SU-DHL-6 (cell line): ENCODE data around the gene BRIP1.

Experiments used
- H2AFZ ChIP-seq: fragments of 200-600 bp; sonication (generic); 2 replicates; pipeline ENCODE4 v1.6.1; 2014; ENCODE audit warnings: low read depth, mild to moderate bottlenecking, moderate library complexity, mixed read lengths, antibody characterized with exemption, low read length; ENCODE audit not compliant: severe bottlenecking
- H3F3A ChIP-seq: fragments of 200-600 bp; shearing (Covaris generic); 2 replicates; pipeline ENCODE4 v1.6.0; 2016; ENCODE audit warnings: antibody characterized with exemption, mild to moderate bottlenecking; ENCODE audit not compliant: insufficient read depth
- H3K27ac ChIP-seq: fragments of 200-600 bp; sonication (generic); 2 replicates; pipeline ENCODE4 v1.5.1; 2016; ENCODE audit warnings: low read depth, mild to moderate bottlenecking, low read length, moderate library complexity, mixed read lengths
- H3K27me3 ChIP-seq: fragments of 200-600 bp; sonication (generic), shearing (Covaris generic); 2 replicates; pipeline ENCODE4 v1.6.0; 2014; ENCODE audit warnings: mild to moderate bottlenecking, low read length
- H3K36me3 ChIP-seq: fragments of 200-600 bp; sonication (generic); 2 replicates; pipeline ENCODE4 v1.6.1; 2014; ENCODE audit warnings: mild to moderate bottlenecking, low read length, mixed read lengths
- H3K4me2 ChIP-seq: fragments of 300-600, 200-600 bp; shearing (Covaris generic), sonication (generic); 2 replicates; pipeline ENCODE4 v1.6.0; 2014; ENCODE audit warnings: low read length, low read depth, mild to moderate bottlenecking; ENCODE audit not compliant: poor library complexity, severe bottlenecking
- H3K4me3 ChIP-seq: fragments of 200-600 bp; sonication (generic); 2 replicates; pipeline ENCODE4 v1.5.1; 2014; ENCODE audit warnings: antibody characterized with exemption, low read length, mild to moderate bottlenecking, mixed read lengths; ENCODE audit not compliant: insufficient read depth, poor library complexity, severe bottlenecking
- H3K79me2 ChIP-seq: fragments of 200-600 bp; sonication (generic); 2 replicates; pipeline ENCODE4 v1.6.1; 2014; ENCODE audit warnings: mild to moderate bottlenecking, low read length, moderate library complexity; ENCODE audit not compliant: insufficient read depth
- H3K9ac ChIP-seq: fragments of 200-600 bp; sonication (generic); 2 replicates; pipeline ENCODE4 v1.7.0; 2014; ENCODE audit warnings: mild to moderate bottlenecking, low read length
- H3K9me2 ChIP-seq: fragments of 200-600 bp; sonication (generic); replicated peaks from 2 replicates; pipeline ENCODE4 v1.6.1; 2014; ENCODE audit warnings: low read length; ENCODE audit not compliant: insufficient read depth
- H3K9me3 ChIP-seq: fragments of 200-600 bp; sonication (generic); 2 replicates; pipeline ENCODE4 v1.6.1; 2014; ENCODE audit warnings: low read length, mixed read lengths; ENCODE audit not compliant: insufficient read depth
- H4K20me1 ChIP-seq: fragments of 200-600 bp; sonication (generic); 2 replicates; pipeline ENCODE4 v1.6.1; 2014; ENCODE audit warnings: low read depth, mild to moderate bottlenecking, antibody characterized with exemption, low read length, moderate library complexity, mixed read lengths
- CTCF ChIP-seq: fragments of 200-600 bp; sonication (generic); IDR thresholded peaks from one replicate; pipeline ENCODE4 v1.5.1; 2017; ENCODE audit warnings: antibody characterized with exemption, mild to moderate bottlenecking, low read length, moderate library complexity; ENCODE audit not compliant: insufficient read depth, poor library complexity, severe bottlenecking
- EZH2phosphoT487 ChIP-seq: fragments of 200-600 bp; sonication (generic), shearing (Covaris generic); conservative IDR thresholded peaks from 2 replicates; pipeline ENCODE4 v1.6.1; 2018; ENCODE audit warnings: mild to moderate bottlenecking, antibody characterized with exemption, low read length, moderate library complexity, mixed read lengths

The BRIP1 gene

GRCh38 chr17:61754124-61754523 lies 109.2 kb downstream of the BRIP1 start:
- Histone ChIP-seq H3K27me3 (no peaks in the 10 kb centered on the region), H3K36me3 (peaks cover 35% of the 10 kb centered on the region; the same call in 1 of the 2 replicates), H3K79me2 (no peaks in the 10 kb centered on the region), H3K9ac (no peak overlapping the region), H3F3A (no peaks in the 10 kb centered on the region), H3K4me3 (no peak overlapping the region), H3K9me3 (no peaks in the 10 kb centered on the region), H3K9me2 (no peaks in the 10 kb centered on the region), H3K27ac (no peak overlapping the region), H2AFZ (no peak overlapping the region), H3K4me2 (no peak overlapping the region), H4K20me1 (no peaks in the 10 kb centered on the region)
- no peak for TF ChIP-seq EZH2phosphoT487
- TF ChIP-seq CTCF = no peak

DNA sequence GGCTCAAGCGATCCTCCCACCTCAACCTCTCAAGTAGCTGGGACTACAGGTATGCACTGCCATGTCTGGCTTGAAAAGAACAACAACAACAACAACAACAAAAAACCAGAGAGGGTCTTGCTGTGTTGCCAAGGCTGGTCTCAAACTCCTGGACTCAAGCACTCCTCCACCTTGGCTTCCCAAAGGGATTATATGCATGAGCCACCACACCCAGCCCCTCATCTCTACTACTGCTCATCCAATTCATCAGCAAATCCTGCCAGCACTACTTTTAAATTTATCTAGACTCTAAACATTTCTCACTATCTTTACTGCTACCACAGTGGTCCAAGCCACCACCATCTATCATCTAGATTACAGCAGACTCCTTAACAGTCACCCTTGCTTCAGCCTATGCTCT lies 109.6 kb downstream of the BRIP1 start:
- TF ChIP-seq EZH2phosphoT487 (no peak), CTCF (no peak)
- H4K20me1 ChIP-seq = no peaks in the 10 kb centered on the region
- no peaks in the 10 kb centered on the region for H3K9me3 ChIP-seq
- H3K9me2 ChIP-seq = no peaks in the 10 kb centered on the region
- H2AFZ ChIP-seq = no peak overlapping the region
- H3K4me2 ChIP-seq = no peak overlapping the region
- H3K36me3 ChIP-seq = peaks cover 34% of the 10 kb centered on the region; the same call in 1 of the 2 replicates
- no peak overlapping the region for H3K9ac ChIP-seq
- no peaks in the 10 kb centered on the region for H3K27me3 ChIP-seq
- H3F3A ChIP-seq = no peaks in the 10 kb centered on the region
- H3K79me2 ChIP-seq = no peaks in the 10 kb centered on the region
- no peak overlapping the region for H3K27ac ChIP-seq
- no peak overlapping the region for H3K4me3 ChIP-seq

- H3K79me2 ChIP-seq = no peaks in the 10 kb centered on the region
- H3K27me3 ChIP-seq = no peaks in the 10 kb centered on the region
- H3K4me3 ChIP-seq = no peak overlapping the region
- no peak overlapping the region for H3K4me2 ChIP-seq
- no peak for TF ChIP-seq EZH2phosphoT487
- TF ChIP-seq CTCF = no peak
- H3K9ac ChIP-seq = no peak overlapping the region
- H4K20me1 ChIP-seq = no peaks in the 10 kb centered on the region
- peaks cover 8% of the 10 kb centered on the region; the same call in 1 of the 2 replicates for H3K9me3 ChIP-seq
- no peaks in the 10 kb centered on the region for H3F3A ChIP-seq
- peaks cover 36% of the 10 kb centered on the region for H3K36me3 ChIP-seq
- no peak overlapping the region for H3K27ac ChIP-seq
- H2AFZ ChIP-seq = no peak overlapping the region
- H3K9me2 ChIP-seq = no peaks in the 10 kb centered on the region
Observed at GRCh38 chr17:61750656-61751055, 112.7 kb downstream of the BRIP1 start.
